IMR-90 (cell line): ENCODE data around the gene NTNG2.

ENCODE experiments used
- BHLHE40 ChIP-seq: fragments of 150-350 bp; IDR thresholded peaks from 2 replicates; pipeline ENCODE4 v1.6.1; 2016; ENCODE audit warnings: mild to moderate bottlenecking, low read depth, low read length
- CEBPB ChIP-seq: IDR thresholded peaks from 2 replicates; pipeline ENCODE4 v1.6.1; 2012; ENCODE audit warnings: low read depth, low read length, improper control_type of control experiment
- CHD1 ChIP-seq: IDR thresholded peaks from 2 replicates; pipeline ENCODE4 v1.6.1; 2012; ENCODE audit warnings: low read depth, low read length, improper control_type of control experiment
- CTCF ChIP-seq: conservative IDR thresholded peaks from 2 replicates; pipeline ENCODE4 v1.5.1; 2012; ENCODE audit warnings: mild to moderate bottlenecking, low read depth, low read length, improper control_type of control experiment
- MAFK ChIP-seq: IDR thresholded peaks from 2 replicates; pipeline ENCODE4 v1.6.1; 2012; ENCODE audit warnings: low read depth, low read length, improper control_type of control experiment
- MAZ ChIP-seq: IDR thresholded peaks from 2 replicates; pipeline ENCODE4 v1.6.1; 2012; ENCODE audit warnings: low read depth, mild to moderate bottlenecking, low read length, improper control_type of control experiment, moderate library complexity, borderline replicate concordance
- POLR2A ChIP-seq: IDR thresholded peaks from 2 replicates; pipeline ENCODE4 v1.6.1; 2012; ENCODE audit warnings: mild to moderate bottlenecking, low read depth, low read length
- RAD21 ChIP-seq: IDR thresholded peaks from 2 replicates; pipeline ENCODE4 v1.6.1; 2012; ENCODE audit warnings: low read length, improper control_type of control experiment
- RFX5 ChIP-seq: IDR thresholded peaks from 2 replicates; pipeline ENCODE4 v1.8.0; 2012; ENCODE audit warnings: low read depth, mild to moderate bottlenecking, low read length, moderate library complexity
- SMC3 ChIP-seq: fragments of 150-350 bp; IDR thresholded peaks from 2 replicates; pipeline ENCODE4 v1.6.1; 2016; ENCODE audit warnings: low read depth, mild to moderate bottlenecking, antibody characterized with exemption, low read length, moderate library complexity
- USF2 ChIP-seq: fragments of 150-350 bp; IDR thresholded peaks from 2 replicates; pipeline ENCODE4 v1.6.1; 2017; ENCODE audit warnings: mild to moderate bottlenecking, antibody characterized with exemption, low read length, low read depth

GRCh38 chr9:132293145-132293721, 131.4 kb downstream of the NTNG2 start:
- TF ChIP-seq CTCF (no peak), POLR2A (no peak), RFX5 (no peak), CEBPB (no peak), USF2 (no peak), RAD21 (no peak), MAZ (no peak), MAFK (no peak), SMC3 (no peak), CHD1 (no peak), BHLHE40 (no peak)
